Neural cell (in vitro differentiated cells): ENCODE data around the gene RORC. TPM values are rescaled to one million over a fixed set of nuclear protein-coding genes. Genes with fewer than 3 reads are reported as not detected.

Experiments
- H2AFZ ChIP-seq: fragments of 200-600, 300-800 bp; sonication (generic), shearing (Covaris generic); 2 replicates; pipeline ENCODE4 v1.6.0; 2014; ENCODE audit warnings: low read depth, mild to moderate bottlenecking, antibody characterized with exemption, low read length, moderate library complexity
- H3F3A ChIP-seq: fragments of 200-600 bp; shearing (Covaris generic); 2 replicates; pipeline ENCODE4 v1.6.1; 2016; ENCODE audit warnings: mild to moderate bottlenecking, moderate library complexity, mixed read lengths, antibody characterized with exemption, low read length; ENCODE audit not compliant: insufficient read depth, poor library complexity, severe bottlenecking
- H3K27ac ChIP-seq: fragments of 200-600, 300-800 bp; sonication (generic), shearing (Covaris generic); 2 replicates; pipeline ENCODE4 v1.5.1; 2014; ENCODE audit warnings: mild to moderate bottlenecking, low read length, moderate library complexity
- H3K27me3 ChIP-seq: fragments of 300-800, 200-600 bp; sonication (generic), shearing (Covaris generic); 2 replicates; pipeline ENCODE4 v1.6.0; 2014; ENCODE audit warnings: mild to moderate bottlenecking, low read depth, low read length, moderate library complexity; ENCODE audit not compliant: insufficient read depth
- H3K36me3 ChIP-seq: fragments of 300-800, 200-600 bp; sonication (generic), shearing (Covaris generic); 2 replicates; pipeline ENCODE4 v1.5.1; 2014; ENCODE audit warnings: mild to moderate bottlenecking, antibody characterized with exemption, low read length, moderate library complexity; ENCODE audit not compliant: insufficient read depth
- H3K4me2 ChIP-seq: fragments of 300-800, 200-600 bp; sonication (generic), shearing (Covaris generic); 2 replicates; pipeline ENCODE4 v1.6.0; 2014; ENCODE audit warnings: mild to moderate bottlenecking, low read length
- H3K4me3 ChIP-seq: fragments of 300-800, 200-600 bp; sonication (generic), shearing (Covaris generic); 2 replicates; pipeline ENCODE4 v1.5.1; 2014; ENCODE audit warnings: mild to moderate bottlenecking, low read length, moderate library complexity
- H3K79me2 ChIP-seq: fragments of 200-600 bp; shearing (Covaris generic); replicated peaks from 2 replicates; pipeline ENCODE4 v1.6.0; 2014; ENCODE audit warnings: mild to moderate bottlenecking, low read length, moderate library complexity; ENCODE audit not compliant: insufficient read depth
- H3K9ac ChIP-seq: fragments of 300-800, 200-600 bp; sonication (generic), shearing (Covaris generic); 2 replicates; pipeline ENCODE4 v1.6.1; 2016; ENCODE audit warnings: mild to moderate bottlenecking, low read length, mixed read lengths
- H3K9me2 ChIP-seq: fragments of 200-600 bp; shearing (Covaris generic); 2 replicates; pipeline ENCODE4 v1.6.1; 2016; ENCODE audit warnings: mild to moderate bottlenecking, low read length, mixed read lengths; ENCODE audit not compliant: insufficient read depth
- H3K9me3 ChIP-seq: fragments of 200-600, 300-800 bp; sonication (generic), shearing (Covaris generic); 2 replicates; pipeline ENCODE4 v1.6.1; 2016; ENCODE audit warnings: mild to moderate bottlenecking, mixed run types, low read length, moderate library complexity, mixed read lengths
- H4K20me1 ChIP-seq: fragments of 200-600 bp; shearing (Covaris generic); 2 replicates; pipeline ENCODE4 v1.6.1; 2016; ENCODE audit warnings: mild to moderate bottlenecking, mixed run types; ENCODE audit not compliant: insufficient read depth
- CTCF ChIP-seq: fragments of 450-650 bp; IDR thresholded peaks from 2 replicates; pipeline ENCODE4 v1.5.1; 2014; ENCODE audit warnings: antibody characterized with exemption, mild to moderate bottlenecking, moderate library complexity; ENCODE audit not compliant: poor library complexity, severe bottlenecking
- EP300 ChIP-seq: fragments of 450-650 bp; conservative IDR thresholded peaks from 2 replicates; pipeline ENCODE4 v1.6.1; 2014; ENCODE audit warnings: antibody characterized with exemption, mild to moderate bottlenecking, moderate library complexity; ENCODE audit not compliant: poor library complexity, severe bottlenecking
- EZH2 ChIP-seq: fragments of 200-600, 300-800 bp; shearing (Covaris generic), sonication (generic); IDR thresholded peaks from 2 replicates; pipeline ENCODE4 v1.6.1; 2014; ENCODE audit warnings: antibody characterized with exemption, low read length, borderline replicate concordance, mild to moderate bottlenecking; ENCODE audit not compliant: insufficient read depth, poor library complexity, severe bottlenecking
- MXI1 ChIP-seq: fragments of 450-650 bp; conservative IDR thresholded peaks from 2 replicates; pipeline ENCODE4 v1.6.1; 2014; ENCODE audit warnings: antibody characterized with exemption, mild to moderate bottlenecking; ENCODE audit not compliant: poor library complexity, severe bottlenecking
- POLR2AphosphoS5 ChIP-seq: IDR thresholded peaks from 2 replicates; pipeline ENCODE4 v1.6.1; 2012
- RAD21 ChIP-seq: fragments of 450-650 bp; conservative IDR thresholded peaks from 2 replicates; pipeline ENCODE4 v1.6.1; 2014; ENCODE audit warnings: antibody characterized with exemption, mild to moderate bottlenecking, moderate library complexity
- REST ChIP-seq: IDR thresholded peaks from 2 replicates; pipeline ENCODE4 v1.6.1; 2012; ENCODE audit warnings: borderline replicate concordance
- SMC3 ChIP-seq: fragments of 450-650 bp; conservative IDR thresholded peaks from 2 replicates; pipeline ENCODE4 v1.6.1; 2014; ENCODE audit warnings: antibody characterized with exemption, mild to moderate bottlenecking, moderate library complexity; ENCODE audit not compliant: poor library complexity
- TAF1 ChIP-seq: IDR thresholded peaks from 2 replicates; pipeline ENCODE4 v1.6.1; 2012; ENCODE audit warnings: low read depth
- polyA plus RNA-seq: library from polyadenylated mRNA; depleted of rRNA; stranded (reverse); fragments of >200 nt; gene quantifications from 2 replicates; pipeline ENCODE4 v1.2.3, GENCODE V29; 2014

Gene RORC
- polyA plus RNA-seq, 1 donor from 2014 or later: 0.45 TPM

- Histone ChIP-seq H3K79me2 (no peaks in the 10 kb centered on the region), H3K27ac (no peak overlapping the region), H3K27me3 (no peaks in the 10 kb centered on the region), H3K9ac (no peak overlapping the region), H3K4me2 (no peak overlapping the region), H4K20me1 (no peaks in the 10 kb centered on the region), H3K4me3 (no peak overlapping the region), H3K9me2 (no peaks in the 10 kb centered on the region), H3K36me3 (no peaks in the 10 kb centered on the region), H3K9me3 (no peaks in the 10 kb centered on the region), H2AFZ (no peak overlapping the region), H3F3A (no peaks in the 10 kb centered on the region)
- TF ChIP-seq EZH2: no peak
- no peak for TF ChIP-seq MXI1
- TF ChIP-seq POLR2AphosphoS5: no peak
- TF ChIP-seq RAD21: no peak
- no peak for TF ChIP-seq EP300
- no peak for TF ChIP-seq TAF1
- no peak for TF ChIP-seq SMC3
- TF ChIP-seq REST: no peak
- TF ChIP-seq CTCF: no peak
Observed at GRCh38 chr1:151847867-151848596, 16.4 kb upstream of the RORC start.

GRCh38 chr1:151846686-151847237 is 15.2 kb upstream of the RORC start:
- H3K36me3 ChIP-seq: no peaks in the 10 kb centered on the region
- H3F3A ChIP-seq: no peaks in the 10 kb centered on the region
- H3K9me3 ChIP-seq: no peaks in the 10 kb centered on the region
- no peaks in the 10 kb centered on the region for H3K9me2 ChIP-seq
- no peak overlapping the region for H3K9ac ChIP-seq
- no peak overlapping the region for H3K4me2 ChIP-seq
- no peaks in the 10 kb centered on the region for H4K20me1 ChIP-seq
- no peak overlapping the region for H3K4me3 ChIP-seq
- no peak overlapping the region for H3K27ac ChIP-seq
- TF ChIP-seq EP300 (no peak), MXI1 (no peak)
- H3K27me3 ChIP-seq: no peaks in the 10 kb centered on the region
- no peak overlapping the region for H2AFZ ChIP-seq
- no peaks in the 10 kb centered on the region for H3K79me2 ChIP-seq
